Hematopoietic multipotent progenitor cell treated with erythropoietin and hydrocortisone succinate and interleukin-3 and kit ligand, for 17 days (in vitro differentiated cells): Measurements from ENCODE around the gene LIME1.

ENCODE experiments used
- DNase-seq: peaks from one replicate; pipeline ENCODE4 v3.0.0-alpha.2; 2015; ENCODE audit warnings: low spot score

The LIME1 gene, protein sequence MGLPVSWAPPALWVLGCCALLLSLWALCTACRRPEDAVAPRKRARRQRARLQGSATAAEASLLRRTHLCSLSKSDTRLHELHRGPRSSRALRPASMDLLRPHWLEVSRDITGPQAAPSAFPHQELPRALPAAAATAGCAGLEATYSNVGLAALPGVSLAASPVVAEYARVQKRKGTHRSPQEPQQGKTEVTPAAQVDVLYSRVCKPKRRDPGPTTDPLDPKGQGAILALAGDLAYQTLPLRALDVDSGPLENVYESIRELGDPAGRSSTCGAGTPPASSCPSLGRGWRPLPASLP

DNA sequence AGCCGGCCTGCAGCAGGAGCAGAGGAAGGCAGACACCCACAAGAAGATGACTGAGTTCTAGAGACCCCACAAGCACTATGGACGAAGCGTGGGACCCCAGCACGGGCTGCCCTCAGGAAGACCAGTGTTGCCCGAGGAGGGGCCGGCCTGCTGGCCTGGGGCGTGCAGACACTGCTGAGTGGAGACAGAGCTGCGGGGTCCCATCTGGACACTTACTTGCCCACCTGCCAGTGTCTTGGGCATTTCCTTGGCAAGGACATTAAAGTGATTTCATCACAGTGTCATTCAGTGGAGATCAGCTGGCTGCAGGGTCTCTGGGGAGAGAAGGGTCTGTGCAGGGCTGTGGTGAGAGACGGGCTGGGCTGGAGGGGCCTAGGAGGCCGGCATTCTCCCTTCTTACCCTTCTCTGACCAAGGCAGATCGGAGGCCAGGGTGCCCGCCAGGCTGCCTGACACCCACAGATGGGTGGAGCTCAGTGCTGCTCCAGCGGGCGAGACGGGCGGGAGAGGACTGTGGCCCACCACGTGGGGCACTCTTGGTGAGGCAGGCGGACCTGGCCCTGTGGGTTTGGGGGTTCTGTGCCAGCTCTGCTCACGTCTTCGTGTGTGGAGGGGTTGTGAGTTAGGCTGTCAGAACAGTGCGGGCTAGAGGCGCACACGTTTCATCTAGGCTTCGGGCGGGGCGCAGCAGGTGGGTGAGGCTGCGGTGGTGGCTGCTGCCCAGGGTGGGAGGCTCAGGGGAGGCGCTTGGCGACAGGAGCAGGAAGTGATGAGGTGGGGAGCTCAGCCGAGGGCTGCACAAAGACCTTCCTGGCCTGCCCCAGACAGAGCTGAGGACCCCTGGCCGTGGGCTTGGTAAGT is at the start of gene LIME1:
Gene LIME1, plus strand, starts transcription at position 806 of the 860 bp plus-strand sequence. CDS start 886 bp downstream, outside the sequence.
- peak; percentile 16 for DNase-seq

DNA sequence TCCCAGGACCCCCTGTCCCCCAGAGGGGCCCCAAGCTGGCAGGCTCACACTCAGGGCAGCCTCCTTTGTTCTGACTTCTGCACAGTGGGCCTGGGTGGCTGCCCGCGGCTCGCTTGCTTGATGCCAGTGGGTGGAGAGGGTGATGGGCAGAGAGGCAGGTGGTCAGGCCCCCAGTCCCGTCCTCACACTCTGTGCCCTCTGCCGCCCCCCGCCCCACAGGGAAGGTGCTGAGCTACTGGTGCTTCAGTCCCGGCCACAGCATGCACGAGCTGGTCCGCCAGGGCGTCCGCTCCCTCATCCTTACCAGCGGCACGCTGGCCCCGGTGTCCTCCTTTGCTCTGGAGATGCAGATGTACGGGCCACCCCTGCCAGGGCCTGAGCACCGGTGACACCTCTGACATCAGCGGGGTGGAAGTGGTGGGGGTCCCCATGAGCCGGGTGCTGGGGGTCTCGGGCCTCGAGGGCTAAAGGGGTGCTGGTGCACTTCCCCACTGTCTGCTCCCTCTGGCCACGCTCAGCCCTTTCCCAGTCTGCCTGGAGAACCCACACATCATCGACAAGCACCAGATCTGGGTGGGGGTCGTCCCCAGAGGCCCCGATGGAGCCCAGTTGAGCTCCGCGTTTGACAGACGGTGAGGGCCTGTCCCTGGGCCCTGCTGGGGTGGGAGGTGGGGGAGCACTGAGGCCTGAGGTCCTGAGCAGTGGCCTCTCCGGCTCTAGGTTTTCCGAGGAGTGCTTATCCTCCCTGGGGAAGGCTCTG is 48.9 kb upstream of the LIME1 start:
- DNase-seq: no peak

DNA sequence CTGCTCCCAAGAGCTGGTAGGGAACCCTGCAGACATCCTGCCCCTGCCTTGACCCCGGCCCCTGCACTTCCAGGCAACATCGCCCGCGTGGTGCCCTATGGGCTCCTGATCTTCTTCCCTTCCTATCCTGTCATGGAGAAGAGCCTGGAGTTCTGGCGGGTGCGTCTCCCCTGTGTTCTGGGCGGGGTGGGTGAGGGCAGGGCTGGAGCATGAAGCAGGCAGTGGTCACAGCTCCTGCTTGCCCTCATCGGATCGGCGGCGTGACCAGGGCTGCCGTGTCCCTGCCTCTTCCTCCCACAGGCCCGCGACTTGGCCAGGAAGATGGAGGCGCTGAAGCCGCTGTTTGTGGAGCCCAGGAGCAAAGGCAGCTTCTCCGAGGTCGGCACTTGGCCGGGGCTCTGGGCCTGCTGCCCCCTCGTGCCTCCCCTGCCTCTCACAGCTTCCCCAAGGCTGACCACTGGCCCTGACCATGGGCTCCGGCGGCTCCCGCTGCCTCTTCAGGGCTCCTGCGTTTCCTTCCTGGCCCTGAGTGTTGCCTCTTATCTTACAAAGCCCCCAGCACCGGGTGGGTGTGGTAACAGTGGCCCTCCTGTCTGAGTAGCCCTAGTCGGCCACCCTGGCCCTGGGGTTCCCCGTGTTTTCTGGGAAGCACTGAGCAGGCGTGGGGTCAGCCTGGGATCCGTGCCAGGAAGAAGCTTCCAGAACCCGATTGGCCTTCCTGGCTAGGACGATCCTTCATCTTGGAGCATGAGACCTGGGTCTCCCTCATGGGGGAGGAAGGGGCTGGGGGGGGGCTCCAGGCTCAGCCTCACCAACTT is 48.0 kb upstream of the LIME1 start:
- DNase-seq: no peak

DNA sequence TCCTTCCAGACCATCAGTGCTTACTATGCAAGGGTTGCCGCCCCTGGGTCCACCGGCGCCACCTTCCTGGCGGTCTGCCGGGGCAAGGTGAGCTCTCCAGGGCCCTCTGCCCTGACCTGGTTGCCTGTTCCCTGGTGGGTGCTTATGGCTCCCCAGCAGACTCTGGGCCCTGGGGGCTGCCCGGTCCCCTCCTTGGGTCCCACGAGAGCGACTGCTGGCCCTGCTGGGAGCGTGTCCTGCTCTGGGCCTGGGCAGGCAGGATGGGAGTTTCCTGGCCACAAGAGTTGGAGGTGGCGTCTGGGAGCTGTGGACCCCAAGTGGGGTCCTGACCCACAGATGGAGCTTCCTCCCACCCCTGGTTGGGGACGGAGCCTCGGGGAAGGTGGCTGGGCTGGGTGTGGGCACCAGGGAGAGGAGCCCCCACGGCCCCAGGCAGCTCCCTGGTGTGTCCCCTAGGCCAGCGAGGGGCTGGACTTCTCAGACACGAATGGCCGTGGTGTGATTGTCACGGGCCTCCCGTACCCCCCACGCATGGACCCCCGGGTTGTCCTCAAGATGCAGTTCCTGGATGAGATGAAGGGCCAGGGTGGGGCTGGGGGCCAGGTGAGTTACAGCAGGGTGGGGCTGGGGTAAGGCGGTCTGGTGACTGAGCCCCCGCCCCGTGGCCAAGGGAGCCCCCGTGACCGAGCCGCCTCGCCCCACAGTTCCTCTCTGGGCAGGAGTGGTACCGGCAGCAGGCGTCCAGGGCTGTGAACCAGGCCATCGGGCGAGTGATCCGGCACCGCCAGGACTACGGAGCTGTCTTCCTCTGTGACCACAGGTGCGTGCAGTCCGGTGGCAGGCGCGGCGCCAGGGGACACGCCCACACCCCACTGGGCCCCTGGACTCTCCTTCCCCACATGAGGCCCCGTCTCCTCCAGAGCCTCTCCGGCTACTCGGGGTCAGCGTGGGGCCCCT is 47.1 kb upstream of the LIME1 start:
- DNase-seq: no peak

DNA sequence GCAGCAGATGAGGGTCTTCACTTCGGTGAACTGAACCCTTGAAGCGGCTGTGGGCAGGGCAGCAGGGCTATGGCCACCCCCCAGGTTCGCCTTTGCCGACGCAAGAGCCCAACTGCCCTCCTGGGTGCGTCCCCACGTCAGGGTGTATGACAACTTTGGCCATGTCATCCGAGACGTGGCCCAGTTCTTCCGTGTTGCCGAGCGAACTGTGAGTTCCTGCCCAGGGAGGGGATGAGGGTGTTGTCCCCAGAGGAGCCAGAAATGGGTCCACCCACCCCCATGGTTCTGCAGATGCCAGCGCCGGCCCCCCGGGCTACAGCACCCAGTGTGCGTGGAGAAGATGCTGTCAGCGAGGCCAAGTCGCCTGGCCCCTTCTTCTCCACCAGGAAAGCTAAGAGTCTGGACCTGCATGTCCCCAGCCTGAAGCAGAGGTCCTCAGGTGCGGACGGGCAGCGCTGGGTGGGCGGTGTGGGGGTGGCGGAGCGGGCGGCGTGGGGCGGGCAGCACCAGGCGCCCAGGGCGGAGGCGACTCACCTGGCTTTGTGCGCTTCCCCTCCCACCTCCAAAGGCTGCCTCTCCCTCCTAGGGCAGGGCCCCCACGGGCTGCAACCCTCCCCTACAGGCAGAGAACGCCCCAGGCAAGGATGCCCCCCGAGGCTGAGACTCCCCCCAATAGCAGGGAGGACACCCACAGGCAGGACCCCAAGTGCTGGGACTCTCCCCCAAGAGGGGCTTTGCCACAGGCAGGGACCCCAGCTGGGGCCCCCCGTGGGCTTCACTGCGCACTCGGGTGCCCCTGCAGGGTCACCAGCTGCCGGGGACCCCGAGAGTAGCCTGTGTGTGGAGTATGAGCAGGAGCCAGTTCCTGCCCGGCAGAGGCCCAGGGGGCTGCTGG is 46.2 kb upstream of the LIME1 start:
- no peak for DNase-seq

DNA sequence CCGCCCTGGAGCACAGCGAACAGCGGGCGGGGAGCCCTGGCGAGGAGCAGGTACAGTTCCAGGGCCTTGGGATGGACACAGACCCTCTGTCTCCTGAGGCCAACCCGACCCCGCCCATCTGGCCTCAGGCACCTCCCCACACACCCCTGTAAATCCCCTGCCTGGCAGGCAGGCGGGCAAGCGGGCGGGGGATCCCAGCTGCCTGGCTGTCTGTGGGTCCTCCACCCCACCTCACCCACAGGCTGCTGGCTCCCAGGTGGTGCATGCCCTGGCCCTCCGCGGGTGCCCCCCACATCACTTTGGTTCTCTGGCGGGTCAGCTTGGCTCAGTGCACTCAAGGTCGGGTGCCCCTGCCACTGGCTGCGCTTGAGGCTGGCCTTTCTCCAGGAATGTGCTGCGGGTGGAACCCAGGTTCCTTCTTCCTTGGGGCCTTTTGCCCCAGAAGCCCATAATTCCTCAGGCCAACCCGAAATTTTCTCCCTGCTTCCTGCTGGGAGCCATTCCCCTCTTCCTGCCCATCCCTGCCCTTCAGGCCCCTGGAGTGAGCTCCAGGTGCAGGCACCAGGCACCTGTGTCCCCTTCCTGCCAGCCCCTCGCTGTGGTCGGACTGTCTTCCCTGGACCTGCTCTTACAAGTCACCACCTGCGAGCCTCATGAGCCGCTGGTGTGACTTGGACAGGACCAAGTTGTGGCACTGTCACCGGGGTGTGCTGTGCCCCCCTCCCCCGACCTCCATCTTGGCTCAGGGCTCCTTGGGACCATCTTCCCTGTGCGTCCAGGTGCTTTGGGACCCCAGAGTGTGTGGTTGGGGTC is 45.4 kb upstream of the LIME1 start:
- DNase-seq: no peak

DNA sequence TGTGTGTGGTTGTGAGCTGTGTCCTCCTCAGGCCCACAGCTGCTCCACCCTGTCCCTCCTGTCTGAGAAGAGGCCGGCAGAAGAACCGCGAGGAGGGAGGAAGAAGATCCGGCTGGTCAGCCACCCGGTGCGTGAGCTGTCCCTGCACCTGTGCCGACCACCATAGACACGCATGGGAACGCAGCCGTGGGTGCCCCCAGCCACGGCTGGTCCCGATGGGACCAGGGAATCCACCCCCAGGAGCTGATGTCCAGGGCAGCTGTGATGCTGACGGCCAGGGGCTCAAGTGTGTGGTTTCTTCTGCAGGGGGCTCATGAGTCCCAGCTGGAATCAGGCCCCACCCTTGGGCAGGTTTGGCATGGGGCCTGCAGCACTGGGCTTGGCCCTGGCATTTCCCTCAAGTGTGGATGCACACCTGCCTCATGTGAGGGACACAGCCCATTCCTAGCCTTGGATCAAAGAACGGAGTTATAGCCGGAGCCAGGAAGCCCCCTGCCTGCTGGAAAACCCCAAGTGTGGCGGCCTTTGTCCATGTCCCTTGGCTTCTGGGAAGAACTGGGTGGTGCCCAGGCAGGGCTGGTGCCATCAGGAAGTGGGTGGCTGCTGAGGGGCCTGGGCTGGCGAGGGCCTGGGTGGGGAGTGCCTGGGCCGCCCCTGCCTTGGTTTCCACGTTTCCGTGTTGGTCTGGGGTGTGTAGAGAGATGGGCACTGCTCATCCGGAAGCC is 44.6 kb upstream of the LIME1 start:
- no peak for DNase-seq

DNA sequence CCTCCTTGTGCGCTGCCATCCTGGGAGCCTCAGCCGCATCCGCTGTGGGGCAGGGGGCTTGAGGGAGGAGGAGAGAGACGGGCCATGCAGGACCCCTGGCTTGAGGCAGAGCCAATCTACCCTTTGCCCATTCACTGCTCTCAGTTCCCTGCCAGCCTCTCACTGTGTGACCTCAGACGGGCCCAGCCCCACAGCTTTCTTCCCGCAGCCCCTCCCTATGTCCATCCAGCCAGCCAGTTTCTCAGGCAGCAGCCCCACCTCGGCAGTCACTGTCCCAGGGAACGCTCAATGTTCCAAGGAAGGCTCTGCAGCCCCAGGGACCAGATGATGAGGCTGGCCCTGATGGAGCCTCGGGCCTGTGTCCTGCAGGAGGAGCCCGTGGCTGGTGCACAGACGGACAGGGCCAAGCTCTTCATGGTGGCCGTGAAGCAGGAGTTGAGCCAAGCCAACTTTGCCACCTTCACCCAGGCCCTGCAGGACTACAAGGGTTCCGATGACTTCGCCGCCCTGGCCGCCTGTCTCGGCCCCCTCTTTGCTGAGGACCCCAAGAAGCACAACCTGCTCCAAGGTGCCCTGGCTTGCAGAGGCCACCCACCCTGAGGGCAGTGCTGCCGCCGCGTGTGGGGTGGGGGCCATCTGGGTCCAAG is 43.9 kb upstream of the LIME1 start:
- no peak for DNase-seq

DNA sequence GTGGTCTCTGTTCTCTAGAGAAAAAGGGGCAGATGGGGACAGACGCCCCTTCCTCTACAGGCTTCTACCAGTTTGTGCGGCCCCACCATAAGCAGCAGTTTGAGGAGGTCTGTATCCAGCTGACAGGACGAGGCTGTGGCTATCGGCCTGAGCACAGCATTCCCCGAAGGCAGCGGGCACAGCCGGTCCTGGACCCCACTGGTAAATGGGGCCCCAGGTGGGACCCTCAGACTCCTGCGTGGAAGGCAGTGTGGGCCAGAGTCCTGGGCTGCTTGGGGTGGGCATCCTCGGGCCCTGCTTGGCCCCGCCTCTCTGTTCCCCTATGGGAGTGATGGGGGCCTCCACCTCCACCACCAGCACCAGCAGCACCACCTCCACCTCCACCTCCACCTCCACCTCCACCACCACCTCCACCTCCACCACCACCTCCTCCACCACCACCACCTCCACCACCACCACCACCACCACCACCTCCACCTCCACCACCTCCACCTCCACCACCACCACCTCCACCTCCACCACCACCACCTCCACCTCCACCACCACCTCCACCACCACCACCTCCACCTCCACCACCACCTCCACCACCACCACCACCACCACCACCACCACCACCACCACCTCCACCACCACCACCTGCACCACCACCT is 43.3 kb upstream of the LIME1 start:
- no peak for DNase-seq

DNA sequence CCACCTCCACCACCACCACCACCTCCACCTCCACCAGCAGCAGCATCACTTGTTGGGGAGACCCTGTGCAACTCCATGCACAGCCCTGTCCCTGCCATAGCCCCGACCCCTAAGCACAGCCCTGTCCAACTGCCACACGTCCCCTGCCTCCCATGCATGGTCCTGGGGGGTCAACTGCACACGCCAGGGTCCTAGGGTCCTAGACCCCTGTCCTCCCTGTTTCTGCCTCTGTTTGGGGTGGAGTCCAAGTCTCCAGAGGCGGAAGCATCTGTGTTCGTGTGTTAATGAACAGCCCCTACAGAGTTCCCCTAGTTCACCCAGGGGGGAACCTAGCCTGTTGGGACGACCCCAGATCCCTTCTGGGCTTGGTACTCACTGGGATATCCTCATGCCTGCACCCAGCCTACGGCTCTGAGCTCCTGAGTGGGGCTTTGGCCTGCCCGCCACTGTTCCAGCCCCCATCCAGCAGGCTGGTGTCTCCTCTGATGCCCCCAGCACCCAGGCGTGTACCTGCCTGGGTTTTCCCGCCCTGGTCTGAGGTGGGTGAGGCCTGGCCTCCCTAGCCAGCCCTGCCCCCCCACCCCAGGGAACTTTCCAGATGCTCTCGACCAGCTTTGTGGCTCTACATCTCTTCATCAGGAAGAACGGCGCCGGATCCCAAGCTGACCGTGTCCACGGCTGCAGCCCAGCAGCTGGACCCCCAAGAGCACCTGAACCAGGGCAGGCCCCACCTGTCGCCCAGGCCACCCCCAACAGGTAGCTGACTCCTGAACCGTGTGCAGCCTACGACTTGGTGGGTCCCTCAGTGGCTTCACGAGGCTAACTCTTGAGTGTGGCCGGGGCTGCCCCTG is 42.5 kb upstream of the LIME1 start:
- no peak for DNase-seq

DNA sequence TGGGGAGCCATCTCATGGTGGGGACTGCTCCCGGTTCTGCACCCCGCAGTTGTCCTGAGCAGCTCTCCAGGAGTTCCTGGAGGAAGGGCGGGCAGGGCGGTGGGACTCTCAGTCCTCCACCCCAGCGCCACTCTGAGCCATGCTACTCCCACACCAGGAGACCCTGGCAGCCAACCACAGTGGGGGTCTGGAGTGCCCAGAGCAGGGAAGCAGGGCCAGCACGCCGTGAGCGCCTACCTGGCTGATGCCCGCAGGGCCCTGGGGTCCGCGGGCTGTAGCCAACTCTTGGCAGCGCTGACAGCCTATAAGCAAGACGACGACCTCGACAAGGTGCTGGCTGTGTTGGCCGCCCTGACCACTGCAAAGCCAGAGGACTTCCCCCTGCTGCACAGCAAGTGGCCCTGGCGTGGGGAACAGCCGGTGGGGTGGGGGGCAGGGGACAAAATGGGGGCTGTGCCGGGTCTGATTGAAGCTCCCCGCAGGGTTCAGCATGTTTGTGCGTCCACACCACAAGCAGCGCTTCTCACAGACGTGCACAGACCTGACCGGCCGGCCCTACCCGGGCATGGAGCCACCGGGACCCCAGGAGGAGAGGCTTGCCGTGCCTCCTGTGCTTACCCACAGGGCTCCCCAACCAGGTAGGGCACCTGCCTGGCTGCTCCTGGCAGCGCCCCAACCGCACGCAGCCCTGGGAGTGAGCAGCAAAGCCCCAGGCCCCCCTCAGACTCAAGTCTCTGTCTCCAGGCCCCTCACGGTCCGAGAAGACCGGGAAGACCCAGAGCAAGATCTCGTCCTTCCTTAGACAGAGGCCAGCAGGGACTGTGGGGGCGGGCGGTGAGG is 41.7 kb upstream of the LIME1 start:
- DNase-seq: no peak

DNA sequence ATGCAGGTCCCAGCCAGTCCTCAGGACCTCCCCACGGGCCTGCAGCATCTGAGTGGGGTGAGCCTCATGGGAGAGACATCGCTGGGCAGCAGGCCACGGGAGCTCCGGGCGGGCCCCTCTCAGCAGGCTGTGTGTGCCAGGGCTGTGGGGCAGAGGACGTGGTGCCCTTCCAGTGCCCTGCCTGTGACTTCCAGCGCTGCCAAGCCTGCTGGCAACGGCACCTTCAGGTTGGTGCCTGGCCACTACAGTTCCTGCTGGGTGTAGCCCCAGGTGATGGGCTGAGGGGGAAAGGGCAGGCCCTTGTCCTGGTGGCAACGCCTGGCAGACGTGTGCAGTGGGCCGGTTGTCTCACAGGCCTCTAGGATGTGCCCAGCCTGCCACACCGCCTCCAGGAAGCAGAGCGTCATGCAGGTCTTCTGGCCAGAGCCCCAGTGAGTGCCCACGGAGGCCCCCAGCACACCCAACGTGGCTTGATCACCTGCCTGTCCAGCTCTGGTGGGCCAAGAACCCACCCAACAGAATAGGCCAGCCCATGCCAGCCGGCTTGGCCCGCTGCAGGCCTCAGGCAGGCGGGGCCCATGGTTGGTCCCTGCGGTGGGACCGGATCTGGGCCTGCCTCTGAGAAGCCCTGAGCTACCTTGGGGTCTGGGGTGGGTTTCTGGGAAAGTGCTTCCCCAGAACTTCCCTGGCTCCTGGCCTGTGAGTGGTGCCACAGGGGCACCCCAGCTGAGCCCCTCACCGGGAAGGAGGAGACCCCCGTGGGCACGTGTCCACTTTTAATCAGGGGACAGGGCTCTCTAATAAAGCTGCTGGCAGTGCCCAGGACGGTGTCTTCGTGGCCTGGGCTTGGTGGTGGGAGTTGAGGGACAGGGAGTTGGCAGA is 40.8 kb upstream of the LIME1 start:
- no peak for DNase-seq

DNA sequence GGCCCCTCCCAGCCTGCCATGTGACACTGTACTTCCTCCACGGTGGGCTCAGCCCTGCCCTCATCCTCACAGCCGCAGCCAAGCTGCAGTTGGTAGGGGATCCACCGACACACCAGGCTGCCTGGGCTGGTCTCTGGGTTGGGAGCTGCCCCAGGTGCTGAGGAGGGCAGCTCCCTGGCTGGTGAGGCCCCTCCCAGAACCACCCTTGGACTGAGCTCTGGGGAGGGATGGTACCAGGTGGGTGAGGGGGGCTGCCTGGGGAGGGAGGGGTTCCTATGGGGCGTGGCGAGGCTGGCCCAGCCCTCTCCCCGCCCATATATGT is 40.2 kb upstream of the LIME1 start:
- no peak for DNase-seq
